Prostate gland (tissue), 2 donors: ENCODE measurements around the gene ABCA2.

Experiments
- CTCF ChIP-seq, 4 experiments: fragments of 200-600 bp in 2 of 4; fragments of 450-650 bp in 2 of 4; sonication (generic) in 2 of 4; IDR thresholded peaks; 1 replicate in 3 of 4; 2 replicates in 1 of 4; pipeline ENCODE4 v1.5.1; 2016 to 2019; ENCODE audit warnings: antibody characterized with exemption in 4 of 4, mild to moderate bottlenecking in 2 of 4, moderate library complexity in 2 of 4
- POLR2A ChIP-seq: fragments of 450-650 bp; IDR thresholded peaks from one replicate; pipeline ENCODE4 v1.6.1; 2016; ENCODE audit warnings: antibody characterized with exemption, mild to moderate bottlenecking

GRCh38 chr9:136961279-136962065, 66.6 kb downstream of the ABCA2 start:
- no peak for TF ChIP-seq CTCF (IDR thresholded peaks at IDR 0.05)
- TF ChIP-seq POLR2A: no peak
